IMR-90 (cell line): ENCODE data around the gene ALKBH1. TPM values are rescaled to one million over a fixed set of nuclear protein-coding genes. Genes with fewer than 3 reads are reported as not detected.

Experiments used
- ATAC-seq: fragments of 200-7000 bp; cut with Tn5 transposase; 2 replicates; pipeline ENCODE4 v1.9.1; 2020; ENCODE audit warnings: low read depth, mild to moderate bottlenecking, moderate library complexity
- BruUV-seq: library from RNA; stranded (reverse); fragments of 400-500 nt; replicated peaks from 2 replicates; lab custom pipeline; 2021; lab: Mats Ljungman, UMichigan
- CTCF ChIA-PET: fragments of 300-600 bp; formaldehyde crosslinking; extraction: SDS; loops from one replicate; lab custom pipeline; 2021; ENCODE audit warnings: antibody characterized with exemption; lab: Yijun Ruan, JAX
- POLR2A ChIA-PET: fragments of 300-600 bp; sonication (Branson Sonifier 250); formaldehyde crosslinking; loops from one replicate; lab custom pipeline; 2022; ENCODE audit warnings: antibody characterized with exemption; ENCODE audit not compliant: unreplicated experiment; lab: Charles Lee
- DNase-seq: peaks from one replicate; pipeline ENCODE4 v3.0.0; 2013
- H2AFZ ChIP-seq: replicated peaks from 2 replicates; pipeline ENCODE3; 2013; ENCODE audit warnings: low read length, mild to moderate bottlenecking; ENCODE audit not compliant: poor library complexity
- H2AK5ac ChIP-seq: 2 replicates; pipeline ENCODE4 v1.6.1; 2013; ENCODE audit warnings: low read depth, low read length, inconsistent platforms
- H2AK9ac ChIP-seq: replicated peaks from 2 replicates; pipeline ENCODE3; 2013; ENCODE audit warnings: mild to moderate bottlenecking, low read depth, low read length, moderate library complexity; ENCODE audit not compliant: poor library complexity
- H2BK120ac ChIP-seq: 2 replicates; pipeline ENCODE4 v1.6.1; 2013; ENCODE audit warnings: low read depth, low read length, inconsistent platforms
- H2BK15ac ChIP-seq: 3 replicates; pipeline ENCODE4 v1.6.1; 2013; ENCODE audit warnings: low read depth, low read length, inconsistent platforms
- H2BK20ac ChIP-seq: 2 replicates; pipeline ENCODE4 v1.6.1; 2013; ENCODE audit warnings: low read depth, mild to moderate bottlenecking, inconsistent platforms, low read length, moderate library complexity
- H2BK5ac ChIP-seq: 2 replicates; pipeline ENCODE4 v1.6.1; 2013; ENCODE audit warnings: mild to moderate bottlenecking, low read depth, low read length, inconsistent platforms; ENCODE audit not compliant: poor library complexity, severe bottlenecking
- H3K14ac ChIP-seq: replicated peaks from 2 replicates; pipeline ENCODE4 v1.6.1; 2013; ENCODE audit warnings: low read depth, low read length, inconsistent platforms
- H3K18ac ChIP-seq: 2 replicates; pipeline ENCODE4 v1.6.1; 2013; ENCODE audit warnings: low read depth, low read length, control low read depth
- H3K23ac ChIP-seq: 2 replicates; pipeline ENCODE4 v1.6.1; 2013; ENCODE audit warnings: low read depth, low read length, inconsistent platforms
- H3K27ac ChIP-seq: 2 replicates; pipeline ENCODE4 v1.5.1; 2013; ENCODE audit warnings: mild to moderate bottlenecking, control low read depth, low read length; ENCODE audit not compliant: insufficient read depth
- H3K27me3 ChIP-seq: 2 replicates; pipeline ENCODE4 v1.6.1; 2013; ENCODE audit warnings: low read length; ENCODE audit not compliant: control insufficient read depth, insufficient read depth
- H3K36me3 ChIP-seq: 2 replicates; pipeline ENCODE4 v1.6.1; 2013; ENCODE audit warnings: low read length, mixed read lengths; ENCODE audit not compliant: control insufficient read depth, insufficient read depth
- H3K4ac ChIP-seq: 2 replicates; pipeline ENCODE4 v1.6.1; 2013; ENCODE audit warnings: low read depth, low read length, inconsistent platforms
- H3K4me1 ChIP-seq: 2 replicates; pipeline ENCODE4 v1.6.1; 2013; ENCODE audit warnings: low read length, mixed read lengths; ENCODE audit not compliant: control insufficient read depth, insufficient read depth
- H3K4me2 ChIP-seq: 2 replicates; pipeline ENCODE4 v1.6.1; 2013; ENCODE audit warnings: low read depth, mild to moderate bottlenecking, control low read depth, low read length, moderate library complexity
- H3K4me3 ChIP-seq: 2 replicates; pipeline ENCODE4 v1.5.1; 2013; ENCODE audit warnings: low read depth, mild to moderate bottlenecking, control low read depth, low read length, moderate library complexity; ENCODE audit not compliant: insufficient read depth
- H3K56ac ChIP-seq: 2 replicates; pipeline ENCODE4 v1.6.1; 2013; ENCODE audit warnings: low read length, inconsistent platforms; ENCODE audit not compliant: insufficient read depth; ENCODE audit errors: extremely low read depth
- H3K79me1 ChIP-seq, 2 experiments: 2 replicates each; pipeline ENCODE4 v1.6.1; 2013; ENCODE audit warnings: low read length in 2 of 2, inconsistent platforms in 1 of 2, low read depth in 1 of 2
- H3K9ac ChIP-seq: 2 replicates; pipeline ENCODE4 v1.6.1; 2013; ENCODE audit warnings: low read depth, low read length, control low read depth
- H3K9me1 ChIP-seq: 2 replicates; pipeline ENCODE4 v1.6.1; 2013; ENCODE audit warnings: low read length, inconsistent platforms; ENCODE audit not compliant: insufficient read depth
- H3K9me3 ChIP-seq: 2 replicates; pipeline ENCODE4 v1.6.1; 2013; ENCODE audit warnings: low read length; ENCODE audit not compliant: control insufficient read depth, insufficient read depth
- H4K20me1 ChIP-seq: 2 replicates; pipeline ENCODE4 v1.6.1; 2013; ENCODE audit warnings: low read length, inconsistent platforms; ENCODE audit not compliant: insufficient read depth
- H4K5ac ChIP-seq: 2 replicates; pipeline ENCODE4 v1.6.1; 2013; ENCODE audit warnings: mild to moderate bottlenecking, low read depth, low read length, control low read depth
- H4K8ac ChIP-seq, 2 experiments: 2 replicates each; pipeline ENCODE4 v1.6.1; 2013; ENCODE audit warnings: low read depth in 2 of 2, low read length in 2 of 2, control low read depth in 1 of 2, inconsistent platforms in 1 of 2
- H4K91ac ChIP-seq: 2 replicates; pipeline ENCODE4 v1.6.1; 2013; ENCODE audit warnings: low read depth, low read length, inconsistent platforms; ENCODE audit not compliant: insufficient read depth
- CHD1 ChIP-seq: IDR thresholded peaks from 2 replicates; pipeline ENCODE4 v1.6.1; 2012; ENCODE audit warnings: low read depth, low read length, improper control_type of control experiment
- MAFK ChIP-seq: IDR thresholded peaks from 2 replicates; pipeline ENCODE4 v1.6.1; 2012; ENCODE audit warnings: low read depth, low read length, improper control_type of control experiment
- WGBS, 2 experiments: methylation state at CpG; one replicate each; pipeline versions ENCODE4 v1.1.5 to v1.1.7; 2013; ENCODE audit warnings: missing lambda C conversion rate in 2 of 2; ENCODE audit not compliant: insufficient read length in 1 of 2; ENCODE audit errors: extremely low coverage in 2 of 2; 5-methylcytosine and 5-hydroxymethylcytosine counted together
- dilution Hi-C: fragments of 300-500 bp; cut with HindIII; formaldehyde crosslinking; loops from one replicate; pipeline ENCODE4 v1.14.3; 2018; ENCODE audit warnings: low sequenced_read_pairs; ENCODE audit not compliant: unreplicated experiment
- in situ Hi-C: fragments of 300-500 bp; cut with MboI; formaldehyde crosslinking; loops from 3 replicates; pipeline ENCODE4 v1.14.3; 2019; ENCODE audit warnings: low sequenced_read_pairs, inconsistent platforms, mixed read lengths
- intact Hi-C: fragments of 100-400 bp; cut with micrococcal nuclease; formaldehyde crosslinking; loops from 2 replicates; pipeline ENCODE4 v1.10.0; 2022
- polyA plus RNA-seq, 3 experiments: library from polyadenylated mRNA; depleted of rRNA; stranded (reverse); fragments of >200 nt; gene quantifications; 2 replicates each; pipeline ENCODE4 v1.2.3, GENCODE V29; 2012; ENCODE audit warnings: low replicate concordance in 1 of 3
- total RNA-seq: library from RNA; depleted of rRNA; stranded (reverse); fragments of >200 nt; gene quantifications from 2 replicates; pipeline ENCODE4 v1.2.3, GENCODE V29; 2012

Gene ALKBH1
- total and polyA plus RNA-seq, 2 of the 4 experiments (the other 2 are of a cell fraction), result 10.0 to 10.8 TPM

- H3K9me3 ChIP-seq, result no peaks in the 10 kb centered on the region
- no peak overlapping the region for H3K23ac ChIP-seq
- H3K27me3 ChIP-seq, result no peaks in the 10 kb centered on the region
- H3K27ac ChIP-seq, result no peak overlapping the region
- H3K4me2 ChIP-seq, result no peak overlapping the region
- TF ChIP-seq CHD1 (no peak), MAFK (peak; percentile 70)
- H3K4ac ChIP-seq, result no peak overlapping the region
- H3K4me1 ChIP-seq, result no peaks in the 10 kb centered on the region
- intact Hi-C loops, result no loop called here
- no TSS peak for BruUV-seq
- no peak overlapping the region for H3K9ac ChIP-seq
- no peak overlapping the region for H2AFZ ChIP-seq
- H4K8ac ChIP-seq, result no peak overlapping the region
- H2AK5ac ChIP-seq, result no peak overlapping the region
- no peak overlapping the region for H2BK120ac ChIP-seq
- in situ Hi-C loops, result no loop called here
- ATAC-seq (no peak), DNase-seq (peak; percentile 33)
- H2BK20ac ChIP-seq, result no peak overlapping the region
- dilution Hi-C loops, result no loop called here
- WGBS, 2 experiments, result no CpG with 5 or more reads among the region's 3 CpGs
- H4K5ac ChIP-seq, result no peak overlapping the region
- H3K36me3 ChIP-seq, result peaks cover 46% of the 10 kb centered on the region
- ChIA-PET POLR2A (no interaction called here), CTCF (no interaction called here)
- H4K91ac ChIP-seq, result no peak overlapping the region
- H3K56ac ChIP-seq, result no peak overlapping the region
- no peak overlapping the region for H2BK5ac ChIP-seq
- H3K79me1 ChIP-seq, result peaks cover 7 to 13% of the 10 kb centered on the region in 2 experiments; a peak in 2 of 4 replicates
- 0 out of 2 replicates have a peak, but pooled peaks cover 2% of the 10 kb centered on the region for H3K9me1 ChIP-seq
- H2AK9ac ChIP-seq, result no peak overlapping the region
- H2BK15ac ChIP-seq, result no peak overlapping the region
- no peak overlapping the region for H3K14ac ChIP-seq
- no peaks in the 10 kb centered on the region for H4K20me1 ChIP-seq
- no peak overlapping the region for H3K4me3 ChIP-seq
- no peak overlapping the region for H3K18ac ChIP-seq
These were observed 23.2 kb upstream of the ALKBH1 start for GRCh38 chr14:77730976-77731497.
